Measurements from ENCODE around the gene HHAT.

DNA sequence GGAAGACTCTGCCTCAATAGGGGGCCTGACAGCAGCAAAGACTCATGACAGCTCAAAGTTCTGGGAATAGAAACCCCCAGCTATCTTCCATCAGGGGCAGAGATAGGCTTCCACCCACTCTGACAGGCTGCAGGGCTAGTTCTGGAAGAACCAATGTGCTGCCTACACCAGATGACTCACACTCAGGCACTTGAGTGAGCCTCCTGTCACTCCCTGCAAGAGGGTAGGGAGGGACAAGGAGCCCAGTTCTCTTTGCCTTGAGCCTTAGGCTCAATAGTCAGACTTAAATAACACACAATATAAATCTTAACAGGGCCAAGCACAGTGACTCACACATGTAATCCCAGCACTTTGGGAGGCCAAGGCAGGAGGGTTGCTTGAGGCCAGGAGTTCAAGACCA lies 386.4 kb downstream of the HHAT start:
- TF ChIP-seq POLR2A (IDR thresholded peaks at IDR 0.05) (no peak), CTCF (IDR thresholded peaks at IDR 0.05) (no peak)

Data from lower leg skin (tissue), 3 donors.